IMR-90 (cell line): ENCODE data around the gene ANLN. TPM values are rescaled to one million over a fixed set of nuclear protein-coding genes. Genes with fewer than 3 reads are reported as not detected.

Source experiments
- ATAC-seq: fragments of 200-7000 bp; cut with Tn5 transposase; 2 replicates; pipeline ENCODE4 v1.9.1; 2020; ENCODE audit warnings: low read depth, mild to moderate bottlenecking, moderate library complexity
- BruUV-seq: library from RNA; stranded (reverse); fragments of 400-500 nt; replicated peaks from 2 replicates; lab custom pipeline; 2021; lab: Mats Ljungman, UMichigan
- CTCF ChIA-PET: fragments of 300-600 bp; formaldehyde crosslinking; extraction: SDS; loops from one replicate; lab custom pipeline; 2021; ENCODE audit warnings: antibody characterized with exemption; lab: Yijun Ruan, JAX
- POLR2A ChIA-PET: fragments of 300-600 bp; sonication (Branson Sonifier 250); formaldehyde crosslinking; loops from one replicate; lab custom pipeline; 2022; ENCODE audit warnings: antibody characterized with exemption; ENCODE audit not compliant: unreplicated experiment; lab: Charles Lee
- DNase-seq: peaks from one replicate; pipeline ENCODE4 v3.0.0; 2013
- H2AFZ ChIP-seq: replicated peaks from 2 replicates; pipeline ENCODE3; 2013; ENCODE audit warnings: low read length, mild to moderate bottlenecking; ENCODE audit not compliant: poor library complexity
- H2AK5ac ChIP-seq: 2 replicates; pipeline ENCODE4 v1.6.1; 2013; ENCODE audit warnings: low read depth, low read length, inconsistent platforms
- H2AK9ac ChIP-seq: replicated peaks from 2 replicates; pipeline ENCODE3; 2013; ENCODE audit warnings: mild to moderate bottlenecking, low read depth, low read length, moderate library complexity; ENCODE audit not compliant: poor library complexity
- H2BK120ac ChIP-seq: 2 replicates; pipeline ENCODE4 v1.6.1; 2013; ENCODE audit warnings: low read depth, low read length, inconsistent platforms
- H2BK15ac ChIP-seq: 3 replicates; pipeline ENCODE4 v1.6.1; 2013; ENCODE audit warnings: low read depth, low read length, inconsistent platforms
- H2BK20ac ChIP-seq: 2 replicates; pipeline ENCODE4 v1.6.1; 2013; ENCODE audit warnings: low read depth, mild to moderate bottlenecking, inconsistent platforms, low read length, moderate library complexity
- H2BK5ac ChIP-seq: 2 replicates; pipeline ENCODE4 v1.6.1; 2013; ENCODE audit warnings: mild to moderate bottlenecking, low read depth, low read length, inconsistent platforms; ENCODE audit not compliant: poor library complexity, severe bottlenecking
- H3K14ac ChIP-seq: replicated peaks from 2 replicates; pipeline ENCODE4 v1.6.1; 2013; ENCODE audit warnings: low read depth, low read length, inconsistent platforms
- H3K18ac ChIP-seq: 2 replicates; pipeline ENCODE4 v1.6.1; 2013; ENCODE audit warnings: low read depth, low read length, control low read depth
- H3K23ac ChIP-seq: 2 replicates; pipeline ENCODE4 v1.6.1; 2013; ENCODE audit warnings: low read depth, low read length, inconsistent platforms
- H3K27ac ChIP-seq: 2 replicates; pipeline ENCODE4 v1.5.1; 2013; ENCODE audit warnings: mild to moderate bottlenecking, control low read depth, low read length; ENCODE audit not compliant: insufficient read depth
- H3K27me3 ChIP-seq: 2 replicates; pipeline ENCODE4 v1.6.1; 2013; ENCODE audit warnings: low read length; ENCODE audit not compliant: control insufficient read depth, insufficient read depth
- H3K36me3 ChIP-seq: 2 replicates; pipeline ENCODE4 v1.6.1; 2013; ENCODE audit warnings: low read length, mixed read lengths; ENCODE audit not compliant: control insufficient read depth, insufficient read depth
- H3K4ac ChIP-seq: 2 replicates; pipeline ENCODE4 v1.6.1; 2013; ENCODE audit warnings: low read depth, low read length, inconsistent platforms
- H3K4me1 ChIP-seq: 2 replicates; pipeline ENCODE4 v1.6.1; 2013; ENCODE audit warnings: low read length, mixed read lengths; ENCODE audit not compliant: control insufficient read depth, insufficient read depth
- H3K4me2 ChIP-seq: 2 replicates; pipeline ENCODE4 v1.6.1; 2013; ENCODE audit warnings: low read depth, mild to moderate bottlenecking, control low read depth, low read length, moderate library complexity
- H3K4me3 ChIP-seq: 2 replicates; pipeline ENCODE4 v1.5.1; 2013; ENCODE audit warnings: low read depth, mild to moderate bottlenecking, control low read depth, low read length, moderate library complexity; ENCODE audit not compliant: insufficient read depth
- H3K56ac ChIP-seq: 2 replicates; pipeline ENCODE4 v1.6.1; 2013; ENCODE audit warnings: low read length, inconsistent platforms; ENCODE audit not compliant: insufficient read depth; ENCODE audit errors: extremely low read depth
- H3K79me1 ChIP-seq, 2 experiments: 2 replicates each; pipeline ENCODE4 v1.6.1; 2013; ENCODE audit warnings: low read length in 2 of 2, inconsistent platforms in 1 of 2, low read depth in 1 of 2
- H3K9ac ChIP-seq: 2 replicates; pipeline ENCODE4 v1.6.1; 2013; ENCODE audit warnings: low read depth, low read length, control low read depth
- H3K9me1 ChIP-seq: 2 replicates; pipeline ENCODE4 v1.6.1; 2013; ENCODE audit warnings: low read length, inconsistent platforms; ENCODE audit not compliant: insufficient read depth
- H3K9me3 ChIP-seq: 2 replicates; pipeline ENCODE4 v1.6.1; 2013; ENCODE audit warnings: low read length; ENCODE audit not compliant: control insufficient read depth, insufficient read depth
- H4K20me1 ChIP-seq: 2 replicates; pipeline ENCODE4 v1.6.1; 2013; ENCODE audit warnings: low read length, inconsistent platforms; ENCODE audit not compliant: insufficient read depth
- H4K5ac ChIP-seq: 2 replicates; pipeline ENCODE4 v1.6.1; 2013; ENCODE audit warnings: mild to moderate bottlenecking, low read depth, low read length, control low read depth
- H4K8ac ChIP-seq, 2 experiments: 2 replicates each; pipeline ENCODE4 v1.6.1; 2013; ENCODE audit warnings: low read depth in 2 of 2, low read length in 2 of 2, control low read depth in 1 of 2, inconsistent platforms in 1 of 2
- H4K91ac ChIP-seq: 2 replicates; pipeline ENCODE4 v1.6.1; 2013; ENCODE audit warnings: low read depth, low read length, inconsistent platforms; ENCODE audit not compliant: insufficient read depth
- BHLHE40 ChIP-seq: fragments of 150-350 bp; IDR thresholded peaks from 2 replicates; pipeline ENCODE4 v1.6.1; 2016; ENCODE audit warnings: mild to moderate bottlenecking, low read depth, low read length
- CEBPB ChIP-seq: IDR thresholded peaks from 2 replicates; pipeline ENCODE4 v1.6.1; 2012; ENCODE audit warnings: low read depth, low read length, improper control_type of control experiment
- CHD1 ChIP-seq: IDR thresholded peaks from 2 replicates; pipeline ENCODE4 v1.6.1; 2012; ENCODE audit warnings: low read depth, low read length, improper control_type of control experiment
- CTCF ChIP-seq: conservative IDR thresholded peaks from 2 replicates; pipeline ENCODE4 v1.5.1; 2012; ENCODE audit warnings: mild to moderate bottlenecking, low read depth, low read length, improper control_type of control experiment
- ELK1 ChIP-seq: fragments of 150-350 bp; IDR thresholded peaks from 2 replicates; pipeline ENCODE4 v1.6.1; 2016; ENCODE audit warnings: low read depth, mild to moderate bottlenecking, low read length, moderate library complexity, borderline replicate concordance
- MAFK ChIP-seq: IDR thresholded peaks from 2 replicates; pipeline ENCODE4 v1.6.1; 2012; ENCODE audit warnings: low read depth, low read length, improper control_type of control experiment
- MXI1 ChIP-seq: IDR thresholded peaks from 2 replicates; pipeline ENCODE4 v1.6.1; 2012; ENCODE audit warnings: low read depth, mild to moderate bottlenecking, low read length, moderate library complexity, borderline replicate concordance
- NFE2L2 ChIP-seq: fragments of 150-350 bp; IDR thresholded peaks from 2 replicates; pipeline ENCODE4 v1.6.1; 2016; ENCODE audit warnings: low read depth, mild to moderate bottlenecking, low read length
- POLR2A ChIP-seq: IDR thresholded peaks from 2 replicates; pipeline ENCODE4 v1.6.1; 2012; ENCODE audit warnings: mild to moderate bottlenecking, low read depth, low read length
- RAD21 ChIP-seq: IDR thresholded peaks from 2 replicates; pipeline ENCODE4 v1.6.1; 2012; ENCODE audit warnings: low read length, improper control_type of control experiment
- RCOR1 ChIP-seq: IDR thresholded peaks from 2 replicates; pipeline ENCODE4 v1.6.1; 2012; ENCODE audit warnings: mild to moderate bottlenecking, low read length, improper control_type of control experiment; ENCODE audit not compliant: insufficient replicate concordance
- RFX5 ChIP-seq: IDR thresholded peaks from 2 replicates; pipeline ENCODE4 v1.8.0; 2012; ENCODE audit warnings: low read depth, mild to moderate bottlenecking, low read length, moderate library complexity
- USF2 ChIP-seq: fragments of 150-350 bp; IDR thresholded peaks from 2 replicates; pipeline ENCODE4 v1.6.1; 2017; ENCODE audit warnings: mild to moderate bottlenecking, antibody characterized with exemption, low read length, low read depth
- WGBS, 2 experiments: methylation state at CpG; one replicate each; pipeline versions ENCODE4 v1.1.5 to v1.1.7; 2013; ENCODE audit warnings: missing lambda C conversion rate in 2 of 2; ENCODE audit not compliant: insufficient read length in 1 of 2; ENCODE audit errors: extremely low coverage in 2 of 2; 5-methylcytosine and 5-hydroxymethylcytosine counted together
- dilution Hi-C: fragments of 300-500 bp; cut with HindIII; formaldehyde crosslinking; loops from one replicate; pipeline ENCODE4 v1.14.3; 2018; ENCODE audit warnings: low sequenced_read_pairs; ENCODE audit not compliant: unreplicated experiment
- in situ Hi-C: fragments of 300-500 bp; cut with MboI; formaldehyde crosslinking; loops from 3 replicates; pipeline ENCODE4 v1.14.3; 2019; ENCODE audit warnings: low sequenced_read_pairs, inconsistent platforms, mixed read lengths
- intact Hi-C: fragments of 100-400 bp; cut with micrococcal nuclease; formaldehyde crosslinking; loops from 2 replicates; pipeline ENCODE4 v1.10.0; 2022
- polyA plus RNA-seq, 3 experiments: library from polyadenylated mRNA; depleted of rRNA; stranded (reverse); fragments of >200 nt; gene quantifications; 2 replicates each; pipeline ENCODE4 v1.2.3, GENCODE V29; 2012; ENCODE audit warnings: low replicate concordance in 1 of 3
- total RNA-seq: library from RNA; depleted of rRNA; stranded (reverse); fragments of >200 nt; gene quantifications from 2 replicates; pipeline ENCODE4 v1.2.3, GENCODE V29; 2012

The ANLN gene
- total and polyA plus RNA-seq, 2 of the 4 experiments (the other 2 are of a cell fraction) = 60.5 to 276 TPM

GRCh38 chr7:36456138-36456537 lies 66.5 kb downstream of the ANLN start:
- ATAC-seq = no peak
- Histone ChIP-seq H2BK20ac (no peak overlapping the region), H3K4ac (no peak overlapping the region), H3K18ac (no peak overlapping the region), H3K56ac (no peak overlapping the region), H3K4me1 (peaks cover 2% of the 10 kb centered on the region; the same call in 1 of the 2 replicates), H2AFZ (no peak overlapping the region), H3K4me3 (no peak overlapping the region), H2BK120ac (no peak overlapping the region), H3K23ac (no peak overlapping the region), H4K8ac (no peak overlapping the region), H3K9me3 (no peaks in the 10 kb centered on the region), H3K27ac (no peak overlapping the region), H3K14ac (no peak overlapping the region), H4K20me1 (no peaks in the 10 kb centered on the region), H4K5ac (no peak overlapping the region; the same call in 1 of the 2 replicates), H3K36me3 (peaks cover 3% of the 10 kb centered on the region; the same call in 1 of the 2 replicates), H4K91ac (no peak overlapping the region), H2BK15ac (no peak overlapping the region), H3K79me1 (peaks cover 0 to 3% of the 10 kb centered on the region in 2 experiments; a peak in 2 of 4 replicates), H3K9me1 (no peaks in the 10 kb centered on the region), H2AK9ac (no peak overlapping the region), H2BK5ac (no peak overlapping the region), H3K9ac (no peak overlapping the region), H3K4me2 (no peak overlapping the region), H3K27me3 (peaks cover 3% of the 10 kb centered on the region; the same call in 1 of the 2 replicates), H2AK5ac (no peak overlapping the region)
- ChIA-PET CTCF (interaction anchor here (0.6 to 0.7 kb wide), 2 partner anchors 97 to 467 kb away, joined by 3 to 4 read pairs; no protein-coding TSS in a partner anchor), POLR2A (interaction anchor here (0.6 kb wide), 1 partner anchor 180 kb away, joined by 5 read pairs; no protein-coding TSS in a partner anchor)
- no peak for DNase-seq
- intact Hi-C loops = no loop called here
- dilution Hi-C loops = no loop called here
- in situ Hi-C loops = no loop called here
- no CpG with 5 or more reads among the region's 3 CpGs for WGBS, 2 experiments
- TF ChIP-seq ELK1 (no peak), BHLHE40 (no peak), CTCF (no peak), CHD1 (no peak), POLR2A (no peak), NFE2L2 (no peak), MAFK (no peak), MXI1 (no peak), RAD21 (no peak), RFX5 (no peak), RCOR1 (no peak), CEBPB (no peak), USF2 (no peak)
- no TSS peak for BruUV-seq
